GM12892 (cell line): ENCODE results near the gene HAGHL.
"Not testable (repeated sequence)": the region's sequence is repeated elsewhere in the genome, so short reads cannot be mapped to it uniquely, and the experiment has no call there.

ENCODE experiments used
- DNase-seq: peaks from one replicate; pipeline ENCODE4 v3.0.0; 2011; ENCODE audit not compliant: insufficient read length
- FAIRE-seq: peaks from 2 replicates; lab custom pipeline; 2011; peaks lifted over from hg19 to GRCh38; lab: Jason Lieb, UNC
- POLR2A ChIP-seq: IDR thresholded peaks from 2 replicates; pipeline ENCODE4 v1.6.1; 2011; ENCODE audit warnings: low read depth, low read length, control low read depth
- POLR2AphosphoS5 ChIP-seq: IDR thresholded peaks from 2 replicates; pipeline ENCODE4 v1.6.1; 2011; ENCODE audit warnings: low read depth, low read length, control low read depth
- TAF1 ChIP-seq: IDR thresholded peaks from 2 replicates; pipeline ENCODE4 v1.6.1; 2011; ENCODE audit warnings: low read depth, mild to moderate bottlenecking, control low read depth, low read length, borderline replicate concordance

Gene HAGHL

GRCh38 chr16:767743-768235 is 40.9 kb downstream of the HAGHL start:
- TF ChIP-seq POLR2A = no peak
- TF ChIP-seq POLR2AphosphoS5 = no peak
- TF ChIP-seq TAF1 = no peak
- DNase-seq = no peak
- no peak for FAIRE-seq

DNA sequence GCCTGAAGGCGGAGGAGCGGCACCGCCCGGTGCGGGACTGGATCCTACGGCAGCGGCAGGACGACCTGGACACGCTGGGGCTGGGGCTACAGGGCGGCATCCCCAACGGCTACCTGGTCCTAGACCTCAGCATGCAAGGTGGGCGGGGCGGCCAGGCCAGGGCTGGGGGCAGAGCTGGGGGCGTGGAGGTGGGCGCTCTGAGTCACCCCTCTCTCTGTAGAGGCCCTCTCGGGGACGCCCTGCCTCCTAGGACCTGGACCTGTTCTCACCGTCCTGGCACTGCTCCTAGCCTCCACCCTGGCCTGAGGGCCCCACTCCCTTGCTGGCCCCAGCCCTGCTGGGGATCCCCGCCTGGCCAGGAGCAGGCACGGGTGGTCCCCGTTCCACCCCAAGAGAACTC is 41.5 kb downstream of the HAGHL start:
- TF ChIP-seq POLR2A (no peak), POLR2AphosphoS5 (no peak), TAF1 (no peak)
- DNase-seq (no peak), FAIRE-seq (no peak)

DNA sequence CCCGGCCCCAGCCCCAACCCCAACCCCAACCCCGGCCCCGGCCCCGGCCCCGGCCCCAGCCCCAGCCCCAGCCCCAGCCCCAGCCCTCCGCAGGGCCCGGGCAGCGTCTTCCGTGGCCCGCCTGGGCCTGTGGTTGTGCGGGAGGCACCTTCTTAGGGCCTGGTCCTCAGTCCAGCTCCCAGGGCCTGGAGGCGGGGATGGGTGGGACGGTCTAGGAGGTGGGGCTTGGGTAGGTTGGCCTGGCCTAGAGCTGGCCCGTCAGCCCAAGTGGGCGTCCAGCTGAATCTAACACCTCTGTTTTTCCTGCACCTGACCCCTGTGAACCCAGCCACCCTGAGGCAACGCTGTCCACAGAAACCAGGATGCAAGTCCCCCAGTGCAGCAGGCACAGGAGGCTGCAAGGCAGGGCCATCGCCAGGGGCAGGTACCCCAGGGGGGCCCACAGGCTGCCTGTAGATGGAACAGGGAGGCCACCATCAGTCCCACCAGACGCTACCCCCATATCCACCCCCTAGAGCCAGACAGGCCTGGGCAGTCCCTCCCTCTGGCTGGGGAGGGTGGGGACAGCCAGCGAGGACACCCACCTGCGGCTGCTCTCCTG is 42.4 kb downstream of the HAGHL start:
- FAIRE-seq = no peak
- no peak for TF ChIP-seq POLR2A
- no peak for TF ChIP-seq POLR2AphosphoS5
- no peak for TF ChIP-seq TAF1
- no peak for DNase-seq

GRCh38 chr16:769934-770333 is 43.0 kb downstream of the HAGHL start:
- TF ChIP-seq POLR2AphosphoS5 = no peak
- TF ChIP-seq POLR2A = no peak
- no peak for TF ChIP-seq TAF1
- DNase-seq (no peak), FAIRE-seq (no peak)

- FAIRE-seq (no peak), DNase-seq (no peak)
These were observed 43.5 kb downstream of the HAGHL start for GRCh38 chr16:770411-770810.

GRCh38 chr16:772959-773358 is 46.1 kb downstream of the HAGHL start:
- TF ChIP-seq POLR2A = no peak
- no peak for TF ChIP-seq TAF1
- no peak for TF ChIP-seq POLR2AphosphoS5
- FAIRE-seq = no peak
- no peak for DNase-seq

More at GRCh38 chr16:770411-770810, 43.5 kb downstream of the HAGHL start:
- TF ChIP-seq TAF1 (no peak), POLR2A (no peak), POLR2AphosphoS5 (no peak)

DNA sequence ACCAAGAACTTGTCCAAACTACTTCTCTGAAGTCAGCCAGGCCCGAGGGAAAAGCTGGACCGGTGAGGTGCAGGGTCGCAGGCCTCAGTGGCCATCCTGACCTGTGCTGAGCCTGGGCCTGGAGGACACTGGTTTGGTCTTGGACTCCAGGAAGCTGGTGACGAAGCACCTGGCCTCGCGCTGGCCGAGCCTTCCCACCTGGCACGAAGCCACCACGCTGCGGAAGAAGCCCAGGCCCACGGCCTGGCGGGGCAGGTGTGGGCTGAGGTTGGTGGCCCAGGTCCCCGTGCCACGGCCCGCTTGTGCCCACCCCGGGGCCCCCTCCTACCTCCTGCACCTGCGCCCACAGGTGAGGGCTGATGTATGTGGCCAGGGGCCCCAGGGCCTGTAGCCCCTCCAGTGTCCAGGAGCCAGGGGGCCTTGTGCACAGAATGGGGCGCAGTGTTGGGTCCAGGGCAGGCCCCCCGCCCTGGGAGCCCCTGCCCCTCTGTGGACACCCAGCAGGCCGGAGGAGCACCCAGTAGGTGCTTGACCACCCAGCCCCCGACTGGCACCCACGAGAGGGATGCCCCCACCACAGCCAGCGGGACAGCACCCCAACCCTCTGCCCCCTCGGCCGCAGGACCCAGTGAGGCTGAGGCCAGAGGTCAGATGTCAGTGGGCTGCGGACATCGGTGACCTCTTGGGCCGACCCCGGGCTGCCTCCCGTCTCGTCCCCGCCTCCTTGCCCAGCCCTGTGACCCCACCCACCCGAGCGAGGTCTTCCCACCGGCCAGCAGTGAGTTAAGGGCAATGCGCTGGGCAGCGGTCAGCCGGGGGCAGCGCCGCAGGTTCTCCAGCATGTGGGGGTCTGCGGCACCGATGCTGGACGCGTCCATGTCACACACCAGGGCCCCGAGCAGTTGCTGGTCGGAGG is 47.4 kb downstream of the HAGHL start:
- FAIRE-seq (no peak), DNase-seq (no peak)
- TF ChIP-seq POLR2A = no peak
- no peak for TF ChIP-seq TAF1
- no peak for TF ChIP-seq POLR2AphosphoS5

- no peak for TF ChIP-seq POLR2A
- no peak for TF ChIP-seq TAF1
- no peak for TF ChIP-seq POLR2AphosphoS5
- DNase-seq = no peak
- no peak for FAIRE-seq
These were observed 48.4 kb downstream of the HAGHL start for GRCh38 chr16:775236-775796.

DNA sequence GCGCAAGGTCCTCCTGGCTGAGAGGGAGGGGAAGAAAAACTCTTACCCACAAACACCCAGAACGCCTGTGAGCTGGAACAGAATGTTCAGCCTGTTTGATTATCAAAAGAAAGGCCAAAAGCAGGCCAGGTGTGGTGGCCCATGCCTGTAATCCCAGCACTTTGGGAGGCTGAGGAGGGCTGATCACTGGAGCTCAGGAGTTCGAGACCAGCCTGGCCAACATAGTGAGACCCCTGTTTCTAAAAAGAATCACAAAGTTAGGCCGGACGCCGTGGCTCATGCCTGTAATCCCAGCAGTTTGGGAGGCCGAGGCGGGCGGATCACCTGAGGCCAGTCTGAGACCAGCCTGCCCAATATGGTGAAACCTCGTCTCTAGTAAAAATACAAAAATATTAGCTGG is 49.4 kb downstream of the HAGHL start:
- not testable (repeated sequence) for DNase-seq, FAIRE-seq

DNA sequence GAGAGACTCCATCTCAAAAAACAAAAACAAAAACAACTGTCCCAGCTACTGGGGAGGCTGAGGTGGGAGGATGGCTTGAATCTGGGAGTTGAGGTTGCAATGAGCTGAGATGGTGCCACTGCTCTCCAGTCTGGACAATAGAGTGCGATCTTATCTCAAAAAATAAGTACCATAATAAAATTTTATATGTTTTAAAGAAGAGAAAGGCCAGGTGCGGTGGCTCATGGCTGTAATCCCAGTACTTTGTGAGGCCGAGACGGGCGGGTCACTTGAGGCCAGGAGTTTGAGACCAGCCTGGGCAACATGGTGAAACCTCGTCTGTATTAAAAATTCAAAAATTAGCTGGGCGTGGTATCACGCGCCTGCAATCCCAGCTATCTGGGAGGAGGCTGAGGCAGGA is 49.9 kb downstream of the HAGHL start:
- FAIRE-seq = no peak
- no peak for DNase-seq
- TF ChIP-seq POLR2AphosphoS5 (no peak), TAF1 (no peak), POLR2A (no peak)

DNA sequence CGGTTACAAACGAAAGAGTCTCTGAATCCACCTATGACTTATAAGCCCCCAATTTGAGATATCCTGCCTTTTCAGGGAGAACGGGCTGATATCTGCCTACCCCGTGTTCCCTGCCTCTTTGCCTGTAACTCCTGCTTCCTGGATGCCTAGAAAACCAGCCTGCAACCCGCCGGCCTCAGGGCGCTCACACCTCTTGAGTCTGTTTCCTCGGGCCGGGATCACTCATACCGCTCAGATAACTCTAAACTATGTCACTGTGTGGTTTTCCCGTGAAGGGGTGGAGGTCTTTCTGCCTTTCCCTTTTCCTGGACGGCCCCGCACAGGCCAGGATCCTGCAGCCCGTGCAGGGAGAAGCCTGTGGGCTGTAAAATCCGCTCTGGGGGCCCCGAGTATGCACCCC is 50.9 kb downstream of the HAGHL start:
- DNase-seq (no peak), FAIRE-seq (no peak)
- TF ChIP-seq POLR2A (no peak), POLR2AphosphoS5 (no peak), TAF1 (no peak)
